Measurements from ENCODE around the gene HAPLN2.
"Not testable (repeated sequence)": the region's sequence is repeated elsewhere in the genome, so short reads cannot be mapped to it uniquely, and the experiment has no call there.

Gene HAPLN2

DNA sequence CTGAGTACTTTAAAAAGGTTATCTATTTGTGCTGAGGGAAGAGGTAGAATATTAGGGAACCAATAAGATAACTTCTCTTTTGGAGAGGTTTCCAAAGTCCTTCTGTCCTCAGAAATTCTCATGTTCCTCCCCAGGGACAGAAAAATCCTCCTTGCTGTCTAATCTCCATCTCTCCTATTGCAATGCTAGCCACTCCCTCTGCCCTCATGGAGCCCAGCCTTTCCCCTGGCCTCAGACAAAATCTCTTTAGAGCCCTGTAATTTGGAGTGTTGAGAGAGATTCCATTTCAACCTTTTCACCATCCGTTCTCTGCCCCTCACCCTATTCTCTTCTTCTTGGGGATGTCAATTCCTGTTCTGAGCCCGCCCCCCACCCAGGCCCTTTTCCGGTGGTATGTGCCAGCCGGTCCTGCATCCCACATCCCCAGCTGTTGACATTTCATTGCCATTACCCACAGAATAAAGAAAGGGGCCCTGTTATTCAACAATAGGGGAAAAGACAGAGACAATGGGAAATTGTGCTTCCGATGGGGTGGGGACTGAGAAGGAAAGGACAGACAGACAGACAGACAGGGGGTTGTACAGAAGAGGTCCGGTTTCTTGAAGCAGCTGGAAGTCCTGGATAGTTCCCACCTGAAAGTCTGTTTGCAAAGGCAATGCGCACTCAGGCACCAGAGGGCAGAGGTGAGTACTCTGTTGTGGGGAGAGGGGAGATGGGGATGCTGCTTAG, at the start of gene HAPLN2:
Gene HAPLN2 (plus strand): TSS at position 563 of the 729 bp plus-strand sequence. CDS start 4,076 bp downstream, outside the sequence.
- peak; percentile 60 for DNase-seq

DNA sequence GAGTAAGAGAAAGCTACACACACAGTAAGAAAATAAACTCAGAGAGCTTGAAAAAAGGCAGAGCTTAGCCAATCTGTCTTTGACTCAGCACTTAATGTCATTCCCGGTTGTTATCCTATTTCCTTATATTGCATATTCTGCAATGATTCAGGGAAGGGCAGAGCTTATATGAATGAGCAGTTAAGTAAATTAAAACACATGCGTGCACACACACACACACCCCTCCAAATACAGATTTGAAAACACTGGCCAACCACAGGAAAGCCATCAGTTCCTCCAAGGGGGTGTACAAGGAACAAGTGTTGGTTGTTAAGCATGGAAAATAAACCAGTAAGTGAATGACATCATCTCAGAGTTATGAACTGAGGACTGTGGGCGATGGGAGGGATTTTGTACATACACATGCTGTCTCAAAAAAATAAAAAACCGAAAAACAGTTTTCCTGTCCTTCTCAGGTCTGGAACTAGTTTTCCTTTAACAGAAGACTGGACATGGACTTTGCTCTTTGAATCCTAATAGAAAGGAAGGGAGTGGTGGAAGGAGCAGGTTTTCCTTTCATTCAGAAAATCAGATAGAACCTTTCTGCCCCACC, 47.9 kb upstream of the HAPLN2 start:
- no peak for DNase-seq

GRCh38 chr1:156571919-156572662, 47.1 kb upstream of the HAPLN2 start, which contains the start of gene IQGAP3:
Gene IQGAP3, minus strand, starts transcription at chr1:156572565. Its CDS starts 36 bp downstream, at chr1:156572529.
- peak; percentile 91 for DNase-seq

DNA sequence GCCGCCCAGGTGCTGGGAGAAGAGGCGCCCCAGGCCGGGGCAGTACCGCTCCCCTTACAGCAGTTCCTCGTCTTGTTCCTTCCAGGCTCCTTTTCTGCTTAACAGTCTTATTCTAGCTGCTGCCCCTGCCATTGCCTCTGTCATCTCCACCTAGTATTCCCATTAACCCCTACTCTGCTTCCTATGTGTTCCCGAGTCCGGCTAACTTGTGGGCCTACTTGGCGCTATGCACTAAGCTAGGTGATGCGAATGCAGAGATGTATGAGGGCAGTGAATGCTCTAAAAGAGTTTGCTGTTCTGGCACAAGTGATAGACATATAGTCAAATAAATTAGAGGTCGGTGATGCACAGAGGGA, 46.6 kb upstream of the HAPLN2 start:
- DNase-seq, result no peak

GRCh38 chr1:156574039-156574633, 45.1 kb upstream of the HAPLN2 start:
- no peak for DNase-seq

DNA sequence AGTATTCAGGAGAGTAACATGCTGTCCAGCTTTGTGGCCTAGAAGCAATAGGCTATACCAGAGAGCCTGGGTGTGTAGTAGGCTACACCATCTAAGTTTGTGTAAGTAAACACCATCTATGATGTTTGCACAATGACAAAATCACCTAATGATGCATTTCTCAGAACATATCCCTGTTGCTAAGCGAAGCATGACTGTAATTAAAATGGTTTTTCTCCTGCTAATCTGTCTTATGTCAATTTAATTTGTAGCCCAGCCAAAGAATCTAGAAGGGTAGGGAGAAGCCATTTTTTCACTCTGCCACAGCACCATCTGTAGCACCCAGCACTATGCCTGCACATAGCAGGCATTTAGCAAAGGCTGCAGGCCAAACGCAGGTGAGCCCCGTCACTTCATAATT, 41.7 kb upstream of the HAPLN2 start:
- DNase-seq, result no peak

GRCh38 chr1:156578055-156578454, 41.2 kb upstream of the HAPLN2 start:
- DNase-seq, result no peak

DNA sequence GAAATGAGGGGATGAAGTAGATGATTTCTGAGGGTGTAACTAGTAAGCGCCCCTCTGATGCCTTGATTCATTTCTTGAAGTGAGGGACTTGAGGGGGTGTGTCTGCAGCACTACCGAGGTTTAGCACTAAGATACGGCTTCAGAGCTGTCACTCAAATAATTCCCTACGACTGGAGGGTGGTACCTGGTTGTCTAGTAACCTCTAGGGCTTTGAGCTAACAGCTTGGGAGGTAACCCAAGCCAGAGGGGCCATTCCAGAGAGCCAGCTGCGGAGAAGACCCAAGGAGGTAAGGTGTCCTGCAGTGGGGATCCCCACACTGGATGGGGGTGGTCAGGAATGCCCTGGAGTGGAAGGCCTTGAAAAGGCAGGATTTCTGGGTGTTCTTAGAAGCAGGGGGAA, 39.7 kb upstream of the HAPLN2 start, which contains the start of gene TTC24:
Gene TTC24 (plus strand): TSS at position 252 of the 400 bp plus-strand sequence. CDS start 1,642 bp downstream, outside the sequence.
- no peak for DNase-seq

- no peak for DNase-seq
Measured at GRCh38 chr1:156581661-156582387, 37.4 kb upstream of the HAPLN2 start.

DNA sequence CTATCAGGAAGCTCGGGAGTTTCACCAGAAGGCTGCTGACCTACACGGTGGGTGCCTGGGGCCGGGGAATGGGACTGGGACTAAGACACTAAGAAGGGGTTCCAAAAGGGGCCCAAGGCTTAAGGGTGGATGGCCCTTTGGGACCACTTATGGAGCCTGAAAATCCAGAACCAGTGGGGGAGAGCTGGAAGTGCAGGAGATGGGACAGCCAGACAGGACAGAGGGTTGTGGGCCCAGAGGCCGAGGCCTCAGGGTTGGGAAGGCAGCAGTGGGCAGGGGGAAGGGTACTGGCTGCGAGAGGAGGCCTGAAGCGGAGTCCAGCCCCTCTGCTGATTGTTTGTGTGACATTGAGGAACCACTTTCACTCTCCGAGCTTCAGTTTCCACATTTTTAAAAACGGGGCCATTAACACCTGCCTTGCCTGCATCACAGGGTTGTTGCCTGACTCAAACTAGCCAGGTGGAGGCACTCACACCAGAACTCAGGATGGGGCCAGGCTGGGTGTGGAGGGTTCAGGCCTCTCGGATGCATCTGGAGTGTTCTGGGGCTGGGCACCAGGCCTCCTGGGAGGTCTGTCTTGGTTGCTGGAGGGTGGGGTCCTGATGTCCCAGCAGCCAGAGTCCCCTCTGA, 36.7 kb upstream of the HAPLN2 start:
- DNase-seq, result no peak

- peak; percentile 88 for DNase-seq
Measured at GRCh38 chr1:156583821-156584622, 35.2 kb upstream of the HAPLN2 start.

- peak; percentile 52 for DNase-seq
Measured at GRCh38 chr1:156584813-156585212, 34.4 kb upstream of the HAPLN2 start.

DNA sequence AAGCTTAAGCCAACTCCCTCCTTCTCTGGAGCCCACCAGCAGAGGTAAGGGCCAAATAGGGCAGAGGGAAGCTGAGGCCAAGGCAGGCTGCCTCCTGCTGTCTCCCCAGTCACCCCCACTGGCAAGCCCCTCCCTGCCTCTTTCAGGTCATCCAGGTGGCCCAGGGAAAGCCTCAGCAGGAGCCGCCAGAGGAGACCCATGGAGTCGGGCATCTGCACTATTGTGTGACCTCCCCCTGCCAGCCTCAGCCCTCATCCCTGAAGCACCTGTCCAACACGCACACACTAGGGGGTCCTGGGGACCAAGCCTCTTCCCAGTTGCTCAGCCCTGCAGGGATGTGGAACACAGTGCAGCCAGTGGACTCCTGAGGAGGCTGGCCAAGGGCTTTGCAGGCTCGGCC, 32.9 kb upstream of the HAPLN2 start:
- DNase-seq, result no peak

GRCh38 chr1:156586892-156587477, 32.2 kb upstream of the HAPLN2 start:
- DNase-seq, result no peak

DNA sequence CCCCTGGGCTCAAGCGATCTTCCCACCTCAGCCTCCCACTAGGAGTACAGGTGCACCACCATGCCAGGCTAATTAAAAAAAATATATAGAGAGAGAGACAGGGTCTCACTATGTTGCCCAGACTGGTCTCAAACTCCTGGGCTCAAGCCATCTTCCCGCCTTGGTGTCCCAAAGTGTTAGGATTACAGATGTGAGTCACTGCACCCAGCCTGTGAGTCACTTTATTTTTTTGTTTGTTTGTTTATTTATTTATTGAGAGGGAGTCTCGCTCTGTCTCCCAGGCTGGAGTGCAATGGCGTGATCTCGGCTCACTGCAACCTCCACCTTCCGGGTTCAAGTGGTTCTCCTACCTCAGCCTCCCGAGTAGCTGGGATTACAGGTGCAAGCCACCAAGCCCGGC, 31.3 kb upstream of the HAPLN2 start:
- DNase-seq, result not testable (repeated sequence)

- DNase-seq, result no peak
Measured at GRCh38 chr1:156589546-156589945, 29.7 kb upstream of the HAPLN2 start.

GRCh38 chr1:156590326-156591180, 28.7 kb upstream of the HAPLN2 start:
- DNase-seq, result no peak

DNA sequence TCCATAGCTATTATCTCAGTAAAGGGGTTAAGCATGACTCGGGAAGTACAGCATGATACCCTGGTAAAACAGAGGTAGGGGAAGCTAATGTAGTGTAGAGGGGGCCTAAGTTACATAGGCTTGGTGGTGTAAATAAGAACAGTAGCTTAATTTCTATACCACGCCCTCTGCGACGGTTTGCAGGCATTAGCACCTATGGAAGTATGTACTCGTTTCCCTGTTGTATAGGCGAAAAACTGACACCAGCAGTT, 28.1 kb upstream of the HAPLN2 start:
- DNase-seq, result peak; percentile 71

GRCh38 chr1:156591432-156592157, 27.6 kb upstream of the HAPLN2 start, which contains the start of gene NAXE:
Gene NAXE, plus strand, starts transcription at chr1:156591776. Its CDS starts 29 bp downstream, at chr1:156591805.
- peak; percentile 77 for DNase-seq
